Ishikawa (cell line): ENCODE data around the gene CDC5L.

Experiments
- CEBPB ChIP-seq: IDR thresholded peaks from 2 replicates; pipeline ENCODE4 v1.6.1; 2012
- CREB1 ChIP-seq: IDR thresholded peaks from 2 replicates; pipeline ENCODE4 v1.6.1; 2012; ENCODE audit warnings: low read depth
- EGR1 ChIP-seq: IDR thresholded peaks from 2 replicates; pipeline ENCODE4 v1.6.1; 2012
- EP300 ChIP-seq: IDR thresholded peaks from 2 replicates; pipeline ENCODE4 v1.6.1; 2012; ENCODE audit warnings: borderline replicate concordance
- FOXM1 ChIP-seq: IDR thresholded peaks from 2 replicates; pipeline ENCODE4 v1.6.1; 2012; ENCODE audit warnings: low read depth, borderline replicate concordance
- NFIC ChIP-seq: IDR thresholded peaks from 2 replicates; pipeline ENCODE4 v1.6.1; 2012
- RAD21 ChIP-seq: IDR thresholded peaks from 2 replicates; pipeline ENCODE4 v1.6.1; 2012; ENCODE audit warnings: low read depth
- TAF1 ChIP-seq: IDR thresholded peaks from 2 replicates; pipeline ENCODE4 v1.6.1; 2012; ENCODE audit warnings: low read depth, mild to moderate bottlenecking
- TCF12 ChIP-seq: IDR thresholded peaks from 2 replicates; pipeline ENCODE4 v1.6.1; 2012; ENCODE audit warnings: low read depth
- TEAD4 ChIP-seq: IDR thresholded peaks from 2 replicates; pipeline ENCODE4 v1.6.1; 2012
- YY1 ChIP-seq: IDR thresholded peaks from 2 replicates; pipeline ENCODE4 v1.6.1; 2012; ENCODE audit warnings: low read depth
- ZBTB7A ChIP-seq: IDR thresholded peaks from 2 replicates; pipeline ENCODE4 v1.6.1; 2012; ENCODE audit warnings: low read depth
- TF ChIP-seq, protein P1 (sequence below): IDR thresholded peaks from 2 replicates; pipeline ENCODE4 v1.6.1; 2012
- TF ChIP-seq, protein P2 (sequence below): IDR thresholded peaks from 2 replicates; pipeline ENCODE4 v1.6.1; 2012
- TF ChIP-seq, protein P3 (sequence below): IDR thresholded peaks from 2 replicates; pipeline ENCODE4 v1.6.1; 2012; ENCODE audit warnings: low read depth, mild to moderate bottlenecking

CDC5L gene

DNA sequence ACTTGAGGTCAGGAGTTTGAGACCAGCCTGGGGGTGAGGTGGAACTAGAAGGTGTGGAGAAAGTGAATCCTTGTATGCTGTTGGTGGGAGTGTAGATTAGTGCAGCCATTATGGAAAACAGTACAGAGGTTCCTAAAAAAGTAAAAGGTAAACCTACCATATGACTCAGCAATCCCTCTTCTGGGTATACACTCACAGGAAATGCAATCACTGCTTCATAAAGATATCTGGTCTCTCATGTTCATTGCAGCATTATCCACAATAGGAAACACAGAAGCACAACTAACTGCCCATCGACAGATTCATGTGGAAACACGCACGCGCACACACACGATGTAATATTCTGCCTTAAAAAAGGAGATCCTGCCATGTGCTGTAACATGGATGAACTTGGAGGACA, 66.7 kb downstream of the CDC5L start:
- TF ChIP-seq RAD21, result no peak
- no peak for TF ChIP-seq NFIC
- no peak for TF ChIP-seq FOXM1
- no peak for TF ChIP-seq TEAD4
- no peak for TF ChIP-seq YY1
- TF ChIP-seq CEBPB, result no peak
- TF ChIP-seq, protein P1, sequence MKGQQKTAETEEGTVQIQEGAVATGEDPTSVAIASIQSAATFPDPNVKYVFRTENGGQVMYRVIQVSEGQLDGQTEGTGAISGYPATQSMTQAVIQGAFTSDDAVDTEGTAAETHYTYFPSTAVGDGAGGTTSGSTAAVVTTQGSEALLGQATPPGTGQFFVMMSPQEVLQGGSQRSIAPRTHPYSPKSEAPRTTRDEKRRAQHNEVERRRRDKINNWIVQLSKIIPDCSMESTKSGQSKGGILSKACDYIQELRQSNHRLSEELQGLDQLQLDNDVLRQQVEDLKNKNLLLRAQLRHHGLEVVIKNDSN, result no peak

DNA sequence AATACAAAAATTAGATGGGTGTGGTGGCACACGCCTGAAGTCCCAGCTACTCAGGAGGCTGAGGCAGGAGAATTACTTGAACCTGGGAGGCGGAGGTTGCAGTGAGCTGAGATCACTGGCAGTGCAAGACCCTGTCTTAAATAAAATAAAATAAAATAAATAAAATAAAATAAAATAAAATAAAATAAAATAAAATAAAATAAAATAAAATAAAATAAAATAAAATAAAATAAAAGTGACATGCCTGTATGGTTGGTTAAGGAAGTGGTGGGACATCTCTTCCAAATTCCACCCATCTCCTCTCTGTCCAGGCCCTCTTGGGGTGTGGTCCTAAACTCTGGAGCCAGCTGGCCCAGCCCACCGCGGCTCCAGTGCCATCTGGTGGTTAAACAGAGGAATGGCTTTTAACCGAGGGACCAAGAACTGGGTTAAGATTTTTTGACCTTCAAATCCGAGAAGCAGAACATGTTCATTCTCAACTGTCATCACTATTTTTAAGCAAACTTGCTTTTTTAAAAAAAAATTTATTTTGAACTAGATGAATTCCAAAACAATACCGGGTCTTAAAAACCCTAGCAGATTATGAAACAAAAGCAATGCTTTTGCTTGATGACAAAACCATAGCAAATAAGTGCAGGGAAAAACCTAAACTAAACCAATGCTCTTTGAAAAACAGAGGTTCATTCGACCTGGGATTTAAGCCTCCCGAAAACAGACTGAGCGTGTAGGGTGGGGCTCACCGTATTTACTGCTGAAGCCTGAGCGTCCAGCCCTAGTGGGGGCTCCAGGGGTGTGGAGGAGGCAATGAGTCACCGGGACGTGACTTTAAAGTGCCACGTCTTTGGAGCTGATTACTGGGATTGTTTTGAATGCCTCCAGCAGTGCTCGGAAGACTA, 68.8 kb downstream of the CDC5L start:
- TF ChIP-seq NFIC (no peak), FOXM1 (no peak), EGR1 (no peak), RAD21 (peak; percentile 83)

DNA sequence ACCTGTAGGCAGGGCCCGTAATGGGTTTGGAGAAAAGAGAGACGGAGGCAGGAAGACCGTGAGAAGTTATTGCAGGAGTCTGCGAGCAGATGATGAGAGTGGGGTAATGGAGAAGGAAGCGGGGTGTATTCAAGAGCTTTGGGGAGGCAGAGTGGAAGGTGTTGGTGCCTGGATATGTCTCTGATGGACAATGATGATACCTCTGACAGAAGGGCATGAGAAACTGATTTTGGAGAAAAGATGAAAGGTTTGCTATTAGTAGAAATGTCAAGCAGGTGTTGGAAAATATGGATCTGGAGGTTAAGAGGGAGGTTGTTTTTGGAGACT, 69.4 kb downstream of the CDC5L start:
- no peak for TF ChIP-seq CEBPB
- no peak for TF ChIP-seq YY1
- no peak for TF ChIP-seq NFIC

DNA sequence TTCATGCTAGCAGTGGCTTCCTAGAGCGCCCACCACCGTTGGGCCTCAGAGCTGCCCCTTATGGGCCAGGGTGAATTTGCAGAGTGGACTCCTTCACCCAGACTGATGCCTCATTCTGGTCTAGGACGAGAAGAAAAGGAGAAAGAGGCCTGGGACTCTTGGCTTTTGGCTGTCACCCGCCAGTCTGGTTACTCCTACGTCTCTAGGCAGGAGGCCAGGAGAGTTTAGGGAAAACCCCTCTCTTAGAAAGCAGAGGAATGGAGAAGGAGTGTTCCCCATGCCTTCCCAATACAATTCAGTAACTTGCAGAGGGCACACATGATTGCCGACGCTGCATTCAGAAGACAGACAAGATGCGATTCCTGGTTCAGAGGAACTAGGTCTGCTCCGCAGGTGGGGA, 70.1 kb downstream of the CDC5L start:
- no peak for TF ChIP-seq ZBTB7A
- TF ChIP-seq, protein P2, sequence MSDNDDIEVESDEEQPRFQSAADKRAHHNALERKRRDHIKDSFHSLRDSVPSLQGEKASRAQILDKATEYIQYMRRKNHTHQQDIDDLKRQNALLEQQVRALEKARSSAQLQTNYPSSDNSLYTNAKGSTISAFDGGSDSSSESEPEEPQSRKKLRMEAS, result no peak
- TF ChIP-seq EP300, result no peak
- TF ChIP-seq NFIC, result no peak
- TF ChIP-seq, protein P3, sequence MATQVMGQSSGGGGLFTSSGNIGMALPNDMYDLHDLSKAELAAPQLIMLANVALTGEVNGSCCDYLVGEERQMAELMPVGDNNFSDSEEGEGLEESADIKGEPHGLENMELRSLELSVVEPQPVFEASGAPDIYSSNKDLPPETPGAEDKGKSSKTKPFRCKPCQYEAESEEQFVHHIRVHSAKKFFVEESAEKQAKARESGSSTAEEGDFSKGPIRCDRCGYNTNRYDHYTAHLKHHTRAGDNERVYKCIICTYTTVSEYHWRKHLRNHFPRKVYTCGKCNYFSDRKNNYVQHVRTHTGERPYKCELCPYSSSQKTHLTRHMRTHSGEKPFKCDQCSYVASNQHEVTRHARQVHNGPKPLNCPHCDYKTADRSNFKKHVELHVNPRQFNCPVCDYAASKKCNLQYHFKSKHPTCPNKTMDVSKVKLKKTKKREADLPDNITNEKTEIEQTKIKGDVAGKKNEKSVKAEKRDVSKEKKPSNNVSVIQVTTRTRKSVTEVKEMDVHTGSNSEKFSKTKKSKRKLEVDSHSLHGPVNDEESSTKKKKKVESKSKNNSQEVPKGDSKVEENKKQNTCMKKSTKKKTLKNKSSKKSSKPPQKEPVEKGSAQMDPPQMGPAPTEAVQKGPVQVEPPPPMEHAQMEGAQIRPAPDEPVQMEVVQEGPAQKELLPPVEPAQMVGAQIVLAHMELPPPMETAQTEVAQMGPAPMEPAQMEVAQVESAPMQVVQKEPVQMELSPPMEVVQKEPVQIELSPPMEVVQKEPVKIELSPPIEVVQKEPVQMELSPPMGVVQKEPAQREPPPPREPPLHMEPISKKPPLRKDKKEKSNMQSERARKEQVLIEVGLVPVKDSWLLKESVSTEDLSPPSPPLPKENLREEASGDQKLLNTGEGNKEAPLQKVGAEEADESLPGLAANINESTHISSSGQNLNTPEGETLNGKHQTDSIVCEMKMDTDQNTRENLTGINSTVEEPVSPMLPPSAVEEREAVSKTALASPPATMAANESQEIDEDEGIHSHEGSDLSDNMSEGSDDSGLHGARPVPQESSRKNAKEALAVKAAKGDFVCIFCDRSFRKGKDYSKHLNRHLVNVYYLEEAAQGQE, result no peak
- no peak for TF ChIP-seq TCF12
- no peak for TF ChIP-seq RAD21

DNA sequence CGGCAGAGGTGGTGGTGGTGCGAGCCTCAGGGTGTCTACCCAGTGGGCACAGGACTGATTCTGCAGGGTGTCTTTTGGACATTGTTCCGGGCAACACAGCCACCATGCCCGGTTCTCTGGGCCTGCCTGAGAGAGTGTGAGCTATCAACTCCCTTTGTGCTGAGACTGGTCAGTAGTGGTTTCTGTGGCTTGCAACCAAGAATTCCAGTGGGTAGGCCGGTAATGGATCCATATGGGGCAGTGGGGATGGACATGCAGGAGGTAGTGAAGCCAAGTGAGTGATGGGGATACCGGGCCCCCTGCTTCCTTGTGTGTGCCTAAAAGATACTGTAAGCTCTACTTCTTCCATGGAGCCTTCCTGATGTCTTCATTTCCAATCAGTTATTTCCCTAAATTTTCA, 71.0 kb downstream of the CDC5L start:
- TF ChIP-seq CEBPB (no peak), FOXM1 (no peak), TCF12 (no peak), EGR1 (no peak), YY1 (no peak), NFIC (no peak), RAD21 (no peak), CREB1 (no peak), TEAD4 (no peak), EP300 (no peak), TAF1 (no peak), ZBTB7A (no peak)
- TF ChIP-seq, protein P3, result no peak
- TF ChIP-seq, protein P2, result no peak
- TF ChIP-seq, protein P1, result no peak

DNA sequence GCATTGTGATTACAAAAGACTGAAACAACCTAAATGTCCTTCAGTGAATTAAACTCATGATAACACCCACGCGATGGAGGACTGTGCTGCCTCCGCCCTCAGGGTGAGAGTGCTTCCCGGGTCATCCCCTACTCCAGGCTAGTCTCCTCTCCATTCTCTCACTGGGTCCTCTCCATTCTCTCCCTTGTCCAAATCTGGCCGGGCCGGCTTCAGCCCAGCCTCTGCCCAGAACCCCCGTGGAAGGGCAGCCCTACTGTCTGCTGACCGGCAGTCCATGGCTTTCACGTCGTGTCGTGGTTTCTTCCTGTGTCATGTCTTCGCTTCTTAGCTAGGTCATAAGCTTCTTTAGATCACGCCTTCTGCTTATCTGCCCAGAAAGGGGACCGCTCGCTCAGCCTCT, 74.8 kb downstream of the CDC5L start:
- TF ChIP-seq, protein P2, result no peak
- TF ChIP-seq RAD21 (no peak), TAF1 (no peak)
